ENCODE data around the gene SUCO. TPM values are rescaled to one million over a fixed set of nuclear protein-coding genes. Genes with fewer than 3 reads are reported as not detected.

The SUCO gene
- total RNA-seq, 1 donor from 2014 or later: 12.9 TPM

- DNase-seq (ENCODE audit: low read depth in 2 of 2): peak in 1 of 2 donors; percentile 33
These were observed 15.9 kb upstream of the SUCO start for GRCh38 chr1:172517081-172517480.

- no peak for DNase-seq (ENCODE audit: low read depth in 2 of 2)
These were observed 15.4 kb upstream of the SUCO start for GRCh38 chr1:172517545-172517944.

DNA sequence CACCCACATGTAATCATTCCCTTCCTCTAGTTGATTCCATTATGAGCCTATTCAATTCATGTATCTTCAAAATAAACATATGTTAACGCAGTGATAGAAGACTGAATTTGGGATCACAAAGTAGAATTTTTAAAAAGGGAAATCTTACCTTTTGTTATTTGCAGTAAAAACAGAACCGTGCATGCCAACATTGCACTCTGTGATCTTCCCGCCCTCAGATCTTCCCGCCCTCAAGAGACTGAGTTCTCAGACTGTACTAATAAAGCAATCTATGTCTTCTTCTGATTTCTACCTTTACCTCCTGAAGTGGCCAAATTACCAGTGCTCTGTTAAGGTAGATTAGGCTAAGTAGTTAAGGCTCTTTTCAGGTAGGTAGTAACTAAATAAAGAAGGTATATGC lies 3.6 kb upstream of the SUCO start:
- DNase-seq (ENCODE audit: low read depth in 2 of 2): no peak

- DNase-seq (ENCODE audit: low read depth in 2 of 2): no peak
These were observed 3.0 kb upstream of the SUCO start for GRCh38 chr1:172530000-172530399.

DNA sequence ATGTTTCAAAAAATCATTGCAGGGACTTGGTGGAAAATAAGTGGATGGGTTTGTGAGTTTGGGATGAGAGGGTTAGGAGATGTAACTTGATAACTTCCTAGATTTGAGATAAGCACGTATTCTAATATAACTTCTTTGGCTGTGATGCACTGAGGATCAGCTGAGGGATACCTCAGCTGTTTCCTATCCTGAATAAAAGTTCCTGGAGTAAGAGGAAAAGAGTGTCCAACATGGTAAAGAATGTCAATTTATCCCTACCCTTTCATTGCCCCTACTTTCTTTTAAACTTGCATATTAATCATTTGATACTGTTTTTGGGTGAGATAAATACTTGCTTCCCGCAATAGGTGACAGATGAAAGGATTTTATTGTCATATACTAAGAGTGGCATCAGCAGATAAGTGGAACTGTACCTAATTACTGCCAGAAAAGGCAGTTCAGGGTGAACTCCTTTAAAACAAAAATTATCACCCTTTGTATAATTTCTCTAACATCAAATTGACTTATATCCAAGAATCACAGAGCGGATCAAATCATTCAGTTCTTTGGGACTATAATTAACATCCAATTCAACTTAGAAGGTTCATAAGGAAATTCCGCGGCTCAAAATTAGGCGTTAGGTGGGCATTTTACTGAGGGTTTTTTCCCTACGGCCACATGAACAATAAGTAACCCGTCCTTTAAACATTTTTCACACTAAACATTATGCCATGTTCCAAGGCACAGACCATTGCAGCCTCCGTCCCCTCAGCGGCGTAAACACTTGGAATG lies 1.4 kb upstream of the SUCO start:
- DNase-seq (ENCODE audit: low read depth in 2 of 2): no peak

DNA sequence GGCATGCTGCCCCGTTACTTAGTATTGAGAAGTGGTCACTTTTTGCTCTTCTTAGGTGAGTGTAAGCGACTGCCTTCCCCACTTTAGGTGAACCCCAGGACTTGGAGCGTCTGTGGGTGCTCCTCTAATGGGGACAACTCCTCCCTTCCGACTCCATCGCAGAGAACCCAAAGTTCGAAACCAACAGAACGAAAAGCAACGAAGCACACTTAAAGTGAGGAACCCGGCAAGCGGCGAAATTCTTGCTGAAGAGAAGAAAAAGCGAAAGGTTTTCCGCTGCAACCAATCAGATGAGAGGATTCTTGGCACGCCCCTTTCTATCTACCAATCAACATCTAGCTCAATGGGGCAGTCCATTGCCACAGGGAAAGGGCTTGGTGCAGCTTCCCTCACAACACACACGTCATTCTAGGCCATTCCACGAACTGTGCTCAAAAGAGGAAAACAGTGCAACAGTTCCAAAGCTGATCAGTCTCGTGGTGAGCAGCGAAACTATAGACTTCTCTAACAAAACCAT lies 709 bp upstream of the SUCO start:
- DNase-seq (ENCODE audit: low read depth in 2 of 2): peak; percentile 98 to 99

DNA sequence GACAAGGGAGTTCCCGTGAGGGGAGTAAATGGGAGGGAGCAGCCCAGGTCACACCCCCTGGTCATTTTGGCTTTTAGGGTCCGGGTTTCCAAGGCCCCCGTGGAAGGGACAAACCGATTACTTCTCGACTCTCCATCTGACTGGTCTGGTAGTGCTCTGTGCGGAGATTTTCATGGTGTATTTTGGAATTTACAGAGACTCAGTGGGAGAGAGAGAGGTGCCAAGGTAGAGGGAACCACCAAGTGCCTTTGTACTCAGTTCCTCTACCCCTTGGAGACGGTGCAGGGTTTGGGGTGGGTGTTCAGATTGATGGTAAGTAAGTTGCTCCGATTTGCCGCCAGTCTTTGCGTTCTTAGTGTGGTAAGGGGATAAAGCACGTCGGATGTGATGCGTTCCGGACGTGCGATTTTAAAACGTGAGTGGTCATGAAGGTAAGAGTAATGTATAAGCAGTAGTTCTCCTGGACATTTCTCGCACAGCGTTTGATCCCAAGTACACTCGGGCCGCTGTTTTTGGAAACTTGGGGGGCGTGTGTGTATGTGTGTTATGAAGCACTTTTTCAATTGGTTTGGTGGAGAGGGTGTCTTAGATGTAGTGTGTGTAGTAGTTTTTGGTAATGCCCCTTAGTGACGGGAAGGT lies 682 bp downstream of the SUCO start:
- DNase-seq (ENCODE audit: low read depth in 2 of 2): peak; percentile 53 to 57

DNA sequence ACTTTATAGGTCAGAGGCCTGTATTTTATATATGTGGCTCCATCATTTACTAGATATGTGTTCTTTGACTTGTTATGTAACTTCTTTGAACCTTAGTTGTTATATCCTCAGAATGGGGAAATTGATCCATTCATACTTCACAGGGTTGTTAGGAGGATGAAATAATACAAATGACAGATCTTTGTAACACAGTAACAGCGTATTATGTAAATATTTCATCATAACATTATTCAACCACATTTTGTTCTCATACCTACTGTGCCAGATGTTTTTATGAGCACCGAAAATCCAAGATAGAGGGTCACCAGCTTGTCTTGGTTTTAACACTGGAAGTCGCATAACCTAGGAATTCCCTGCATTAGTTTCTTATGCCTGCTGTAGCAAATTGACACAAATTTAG lies 3.3 kb downstream of the SUCO start:
- DNase-seq (ENCODE audit: low read depth in 2 of 2): no peak

- no peak for DNase-seq (ENCODE audit: low read depth in 2 of 2)
These were observed 4.4 kb downstream of the SUCO start for GRCh38 chr1:172537366-172537765.

- DNase-seq (ENCODE audit: low read depth in 2 of 2): no peak
These were observed 5.0 kb downstream of the SUCO start for GRCh38 chr1:172537827-172538391.

DNA sequence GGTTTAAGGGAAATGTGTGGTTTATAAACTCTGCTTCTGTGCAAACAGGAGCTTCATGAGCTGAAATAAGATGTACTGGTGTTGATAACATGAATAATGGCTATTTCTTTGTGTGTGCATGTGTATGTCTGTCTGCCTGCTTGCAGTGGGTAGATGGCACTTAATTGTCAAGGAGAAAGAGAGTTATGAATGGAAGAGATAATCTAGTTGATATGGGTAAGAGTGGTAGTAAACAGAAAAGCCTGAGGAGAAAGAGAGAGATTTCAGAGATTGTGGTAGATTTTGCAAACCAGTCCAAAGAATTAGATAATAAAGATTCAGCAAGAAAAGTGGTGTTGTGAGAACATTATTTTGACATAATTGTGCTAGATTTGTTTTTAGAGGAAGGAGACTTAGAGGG lies 7.7 kb downstream of the SUCO start:
- no peak for DNase-seq (ENCODE audit: low read depth in 2 of 2)

GRCh38 chr1:172544481-172545104 lies 11.6 kb downstream of the SUCO start:
- DNase-seq (ENCODE audit: low read depth in 2 of 2): no peak

- no peak for DNase-seq (ENCODE audit: low read depth in 2 of 2)
These were observed 12.6 kb downstream of the SUCO start for GRCh38 chr1:172545396-172546004.

GRCh38 chr1:172547071-172547470 lies 14.1 kb downstream of the SUCO start:
- peak; percentile 13 to 39 for DNase-seq (ENCODE audit: low read depth in 2 of 2)

- no peak for DNase-seq (ENCODE audit: low read depth in 2 of 2)
These were observed 16.8 kb downstream of the SUCO start for GRCh38 chr1:172549621-172550280.

- DNase-seq (ENCODE audit: low read depth in 2 of 2): no peak
These were observed 18.3 kb downstream of the SUCO start for GRCh38 chr1:172551279-172551678.

- no peak for DNase-seq (ENCODE audit: low read depth in 2 of 2)
These were observed 22.0 kb downstream of the SUCO start for GRCh38 chr1:172554915-172555314.

GRCh38 chr1:172556461-172556860 lies 23.5 kb downstream of the SUCO start:
- DNase-seq (ENCODE audit: low read depth in 2 of 2): no peak

GRCh38 chr1:172557270-172557669 lies 24.3 kb downstream of the SUCO start:
- DNase-seq (ENCODE audit: low read depth in 2 of 2): no peak

- peak in 1 of 2 donors; percentile 7 for DNase-seq (ENCODE audit: low read depth in 2 of 2)
These were observed 26.7 kb downstream of the SUCO start for GRCh38 chr1:172559572-172560210.

- DNase-seq (ENCODE audit: low read depth in 2 of 2): no peak
These were observed 28.3 kb downstream of the SUCO start for GRCh38 chr1:172561252-172561651.

Measured in lung microvascular endothelial cell (primary cell).